ENCODE measurements around the gene TNFAIP2. TPM values are rescaled to one million over a fixed set of nuclear protein-coding genes. Genes with fewer than 3 reads are reported as not detected.

TNFAIP2 gene
- total and polyA plus RNA-seq, 2 experiments from 2014 or later: 9.9 to 14.1 TPM

DNA sequence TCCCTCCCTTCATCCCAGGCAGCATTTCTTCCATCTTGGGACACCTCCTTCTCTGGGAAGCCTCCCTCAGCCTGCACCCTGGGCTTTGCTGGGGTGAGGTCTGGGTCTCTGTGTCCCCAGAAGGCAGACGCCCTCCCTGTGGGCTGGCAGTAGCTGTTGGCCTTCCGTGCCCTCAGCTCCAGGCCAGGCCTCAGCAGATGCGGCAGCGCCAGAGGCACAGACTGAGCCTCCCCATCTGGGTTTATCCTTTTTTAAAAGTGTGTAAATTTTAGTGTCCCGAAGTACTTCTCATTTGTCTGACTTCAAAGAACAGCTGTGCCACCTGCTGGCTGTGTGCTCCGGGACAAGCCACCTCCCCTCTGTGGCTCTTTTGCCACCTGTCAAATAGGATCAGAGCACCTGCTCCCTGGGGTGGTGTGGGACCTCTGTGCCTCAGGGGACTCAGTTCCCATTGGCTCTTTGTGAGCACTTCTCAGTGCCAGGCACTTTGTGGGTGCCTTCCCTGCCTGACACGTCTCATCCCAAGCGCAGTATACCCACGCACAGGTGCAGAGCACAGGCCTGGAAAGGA, 17.6 kb upstream of the TNFAIP2 start:
- no peak overlapping the region for H2AFZ ChIP-seq
- 0 out of 2 replicates have a peak, but pooled peaks cover 5% of the 10 kb centered on the region for H3F3A ChIP-seq (replicated peaks; ENCODE audit: low read depth)
- H3K27me3 Mint-ChIP-seq (ENCODE audit: insufficient read depth, low read depth, poor library complexity): peaks cover 73% of the 10 kb centered on the region

DNA sequence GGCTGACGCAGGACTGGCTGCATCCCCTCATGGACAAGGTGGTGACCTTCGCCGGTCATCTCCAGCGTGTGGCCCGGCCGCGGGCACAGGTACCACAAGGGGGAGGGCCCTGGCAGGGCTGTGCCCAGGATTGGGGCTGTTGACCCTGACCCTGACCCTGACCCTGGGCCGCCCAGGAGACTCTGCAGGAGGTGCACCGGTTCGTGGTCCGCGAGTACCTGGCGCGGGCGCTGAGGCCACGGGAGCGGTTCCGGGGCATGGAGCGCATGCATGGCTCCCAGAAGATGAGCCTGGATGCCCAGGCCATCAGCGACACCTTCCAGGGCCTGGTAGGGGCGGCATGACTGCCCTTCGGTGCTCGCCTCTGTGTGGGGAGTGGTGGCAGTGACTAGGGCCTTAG, 15.8 kb upstream of the TNFAIP2 start:
- Mint-ChIP-seq H3K4me3 (no peak overlapping the region), H3K9me3 (no peaks in the 10 kb centered on the region; the same call in 2 of the 3 replicates), H3K36me3 (ENCODE audit: low read depth) (no peaks in the 10 kb centered on the region; the same call in 2 of the 3 replicates), H3K4me1 (peaks cover 35% of the 10 kb centered on the region), H3K27ac (no peak overlapping the region), H3K27me3 (ENCODE audit: insufficient read depth, low read depth, poor library complexity) (peaks cover 66% of the 10 kb centered on the region)
- no peaks in the 10 kb centered on the region for H3K79me2 ChIP-seq (replicated peaks; ENCODE audit: insufficient read depth)
- H3K27me3 ChIP-seq (ENCODE audit: insufficient read depth): peaks cover 56% of the 10 kb centered on the region
- DNase-seq (ENCODE audit: low spot score): no peak
- ATAC-seq: no peak
- H4K20me1 ChIP-seq (replicated peaks; ENCODE audit: insufficient read depth): 0 out of 2 replicates have a peak, but pooled peaks cover 3% of the 10 kb centered on the region
- no peak overlapping the region for H3K4me3 ChIP-seq
- no peak overlapping the region for H2AFZ ChIP-seq
- H3F3A ChIP-seq (replicated peaks; ENCODE audit: low read depth): 0 out of 2 replicates have a peak, but pooled peaks cover 5% of the 10 kb centered on the region
- H3K4me2 ChIP-seq: no peak overlapping the region
- H3K4me1 ChIP-seq (ENCODE audit: insufficient read depth): peaks cover 24% of the 10 kb centered on the region
- H3K36me3 ChIP-seq (ENCODE audit: insufficient read depth): no peaks in the 10 kb centered on the region
- H3K27ac ChIP-seq (ENCODE audit: low read depth): no peak overlapping the region
- no peaks in the 10 kb centered on the region for H3K9me2 ChIP-seq (ENCODE audit: insufficient read depth)
- TF ChIP-seq ZNF114 (CRISPR knock-in tag; IDR thresholded peaks at IDR 0.05) (no peak), CREB1 (CRISPR knock-in tag; IDR thresholded peaks at IDR 0.05; ENCODE audit: low read depth) (no peak), EZH2phosphoT487 (IDR thresholded peaks at IDR 0.05; ENCODE audit: unreplicated experiment) (no peak), POLR2AphosphoS5 (IDR thresholded peaks at IDR 0.05; ENCODE audit: low read depth) (no peak), REST (IDR thresholded peaks at IDR 0.05; ENCODE audit: unreplicated experiment) (no peak), STAT1 (IDR thresholded peaks at IDR 0.05; ENCODE audit: unreplicated experiment) (no peak), EZH2 (IDR thresholded peaks at IDR 0.05; ENCODE audit: low read depth, unreplicated experiment) (no peak)
- TF ChIP-seq, protein P1, sequence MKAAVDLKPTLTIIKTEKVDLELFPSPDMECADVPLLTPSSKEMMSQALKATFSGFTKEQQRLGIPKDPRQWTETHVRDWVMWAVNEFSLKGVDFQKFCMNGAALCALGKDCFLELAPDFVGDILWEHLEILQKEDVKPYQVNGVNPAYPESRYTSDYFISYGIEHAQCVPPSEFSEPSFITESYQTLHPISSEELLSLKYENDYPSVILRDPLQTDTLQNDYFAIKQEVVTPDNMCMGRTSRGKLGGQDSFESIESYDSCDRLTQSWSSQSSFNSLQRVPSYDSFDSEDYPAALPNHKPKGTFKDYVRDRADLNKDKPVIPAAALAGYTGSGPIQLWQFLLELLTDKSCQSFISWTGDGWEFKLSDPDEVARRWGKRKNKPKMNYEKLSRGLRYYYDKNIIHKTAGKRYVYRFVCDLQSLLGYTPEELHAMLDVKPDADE (IDR thresholded peaks at IDR 0.05): no peak

More for the DNA sequence above, 17.6 kb upstream of the TNFAIP2 start:
- no peak for DNase-seq (ENCODE audit: low spot score)
- no peak for ATAC-seq
- TF ChIP-seq, protein P2, sequence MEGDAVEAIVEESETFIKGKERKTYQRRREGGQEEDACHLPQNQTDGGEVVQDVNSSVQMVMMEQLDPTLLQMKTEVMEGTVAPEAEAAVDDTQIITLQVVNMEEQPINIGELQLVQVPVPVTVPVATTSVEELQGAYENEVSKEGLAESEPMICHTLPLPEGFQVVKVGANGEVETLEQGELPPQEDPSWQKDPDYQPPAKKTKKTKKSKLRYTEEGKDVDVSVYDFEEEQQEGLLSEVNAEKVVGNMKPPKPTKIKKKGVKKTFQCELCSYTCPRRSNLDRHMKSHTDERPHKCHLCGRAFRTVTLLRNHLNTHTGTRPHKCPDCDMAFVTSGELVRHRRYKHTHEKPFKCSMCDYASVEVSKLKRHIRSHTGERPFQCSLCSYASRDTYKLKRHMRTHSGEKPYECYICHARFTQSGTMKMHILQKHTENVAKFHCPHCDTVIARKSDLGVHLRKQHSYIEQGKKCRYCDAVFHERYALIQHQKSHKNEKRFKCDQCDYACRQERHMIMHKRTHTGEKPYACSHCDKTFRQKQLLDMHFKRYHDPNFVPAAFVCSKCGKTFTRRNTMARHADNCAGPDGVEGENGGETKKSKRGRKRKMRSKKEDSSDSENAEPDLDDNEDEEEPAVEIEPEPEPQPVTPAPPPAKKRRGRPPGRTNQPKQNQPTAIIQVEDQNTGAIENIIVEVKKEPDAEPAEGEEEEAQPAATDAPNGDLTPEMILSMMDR (conservative IDR thresholded peaks at IDR 0.05; ENCODE audit: low read depth in 2 of 2): peak in 1 of 2 experiments; percentile 34; a peak in 1 of 4 replicates
- no peak for TF ChIP-seq ZNF114 (CRISPR knock-in tag; IDR thresholded peaks at IDR 0.05)
- Mint-ChIP-seq H3K4me3 (no peak overlapping the region), H3K36me3 (ENCODE audit: low read depth) (no peaks in the 10 kb centered on the region; the same call in 2 of the 3 replicates), H3K9me3 (no peaks in the 10 kb centered on the region; the same call in 2 of the 3 replicates), H3K4me1 (peaks cover 22% of the 10 kb centered on the region), H3K27ac (no peak overlapping the region)
- no peaks in the 10 kb centered on the region for H3K79me2 ChIP-seq (replicated peaks; ENCODE audit: insufficient read depth)
- H3K36me3 ChIP-seq (ENCODE audit: insufficient read depth): no peaks in the 10 kb centered on the region
- H3K27ac ChIP-seq (ENCODE audit: low read depth): no peak overlapping the region
- no peak overlapping the region for H3K4me2 ChIP-seq
- H3K4me1 ChIP-seq (ENCODE audit: insufficient read depth): peaks cover 16% of the 10 kb centered on the region
- H3K4me3 ChIP-seq: no peak overlapping the region
- no peaks in the 10 kb centered on the region for H3K9me2 ChIP-seq (ENCODE audit: insufficient read depth)
- H3K27me3 ChIP-seq (ENCODE audit: insufficient read depth): peaks cover 64% of the 10 kb centered on the region
- 0 out of 2 replicates have a peak, but pooled peaks cover 3% of the 10 kb centered on the region for H4K20me1 ChIP-seq (replicated peaks; ENCODE audit: insufficient read depth)

Measured in GM23338 (cell line).